Measurements from ENCODE around the gene ANKRD23.

DNA sequence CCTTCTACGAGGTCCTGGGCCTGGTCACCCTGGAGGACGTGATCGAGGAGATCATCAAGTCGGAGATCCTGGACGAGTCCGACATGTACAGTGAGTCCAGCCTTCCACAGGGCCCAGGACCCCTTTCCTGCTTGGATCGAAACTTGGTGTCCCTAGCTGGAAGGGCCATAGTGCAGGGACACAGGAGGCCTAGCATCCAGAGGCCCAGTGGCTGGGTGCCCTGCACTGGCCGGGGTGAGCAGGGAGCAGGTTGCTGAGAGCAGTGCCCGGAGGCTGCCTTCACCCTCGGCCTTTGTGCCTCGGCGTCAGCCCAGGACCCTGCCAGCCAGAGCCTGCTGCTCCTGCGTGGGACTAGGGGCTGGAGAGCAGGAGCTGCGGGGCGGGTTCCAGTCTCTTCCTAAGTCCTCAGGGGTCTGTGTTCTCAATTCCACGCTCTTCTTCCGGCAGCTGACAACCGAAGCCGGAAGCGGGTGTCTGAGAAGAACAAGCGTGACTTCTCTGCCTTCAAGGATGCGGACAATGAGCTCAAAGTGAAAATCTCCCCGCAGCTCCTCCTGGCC, 46.7 kb downstream of the ANKRD23 start:
- TF ChIP-seq SCMH1 (CRISPR knock-in tag; IDR thresholded peaks at IDR 0.05; ENCODE audit: borderline replicate concordance), result no peak
- TF ChIP-seq CREB1 (IDR thresholded peaks at IDR 0.05), result no peak
- TF ChIP-seq CREB1 (CRISPR knock-in tag; IDR thresholded peaks at IDR 0.05), result no peak
- no peak for TF ChIP-seq SSRP1 (CRISPR knock-in tag; IDR thresholded peaks at IDR 0.05)
- TF ChIP-seq, protein P1, sequence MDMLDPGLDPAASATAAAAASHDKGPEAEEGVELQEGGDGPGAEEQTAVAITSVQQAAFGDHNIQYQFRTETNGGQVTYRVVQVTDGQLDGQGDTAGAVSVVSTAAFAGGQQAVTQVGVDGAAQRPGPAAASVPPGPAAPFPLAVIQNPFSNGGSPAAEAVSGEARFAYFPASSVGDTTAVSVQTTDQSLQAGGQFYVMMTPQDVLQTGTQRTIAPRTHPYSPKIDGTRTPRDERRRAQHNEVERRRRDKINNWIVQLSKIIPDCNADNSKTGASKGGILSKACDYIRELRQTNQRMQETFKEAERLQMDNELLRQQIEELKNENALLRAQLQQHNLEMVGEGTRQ (IDR thresholded peaks at IDR 0.05; ENCODE audit: low read depth, low read length), result no peak
- TF ChIP-seq, protein P1 (CRISPR knock-in tag; IDR thresholded peaks at IDR 0.05; ENCODE audit: borderline replicate concordance), result no peak
- TF ChIP-seq RBAK (CRISPR knock-in tag; IDR thresholded peaks at IDR 0.05), result no peak
- TF ChIP-seq PAX8 (CRISPR knock-in tag; IDR thresholded peaks at IDR 0.05; ENCODE audit: borderline replicate concordance), result no peak
- TF ChIP-seq RFX5 (IDR thresholded peaks at IDR 0.05; ENCODE audit: low read depth, low read length), result no peak
- no peak for TF ChIP-seq RCOR2 (CRISPR knock-in tag; IDR thresholded peaks at IDR 0.05)
- TF ChIP-seq, protein P2, sequence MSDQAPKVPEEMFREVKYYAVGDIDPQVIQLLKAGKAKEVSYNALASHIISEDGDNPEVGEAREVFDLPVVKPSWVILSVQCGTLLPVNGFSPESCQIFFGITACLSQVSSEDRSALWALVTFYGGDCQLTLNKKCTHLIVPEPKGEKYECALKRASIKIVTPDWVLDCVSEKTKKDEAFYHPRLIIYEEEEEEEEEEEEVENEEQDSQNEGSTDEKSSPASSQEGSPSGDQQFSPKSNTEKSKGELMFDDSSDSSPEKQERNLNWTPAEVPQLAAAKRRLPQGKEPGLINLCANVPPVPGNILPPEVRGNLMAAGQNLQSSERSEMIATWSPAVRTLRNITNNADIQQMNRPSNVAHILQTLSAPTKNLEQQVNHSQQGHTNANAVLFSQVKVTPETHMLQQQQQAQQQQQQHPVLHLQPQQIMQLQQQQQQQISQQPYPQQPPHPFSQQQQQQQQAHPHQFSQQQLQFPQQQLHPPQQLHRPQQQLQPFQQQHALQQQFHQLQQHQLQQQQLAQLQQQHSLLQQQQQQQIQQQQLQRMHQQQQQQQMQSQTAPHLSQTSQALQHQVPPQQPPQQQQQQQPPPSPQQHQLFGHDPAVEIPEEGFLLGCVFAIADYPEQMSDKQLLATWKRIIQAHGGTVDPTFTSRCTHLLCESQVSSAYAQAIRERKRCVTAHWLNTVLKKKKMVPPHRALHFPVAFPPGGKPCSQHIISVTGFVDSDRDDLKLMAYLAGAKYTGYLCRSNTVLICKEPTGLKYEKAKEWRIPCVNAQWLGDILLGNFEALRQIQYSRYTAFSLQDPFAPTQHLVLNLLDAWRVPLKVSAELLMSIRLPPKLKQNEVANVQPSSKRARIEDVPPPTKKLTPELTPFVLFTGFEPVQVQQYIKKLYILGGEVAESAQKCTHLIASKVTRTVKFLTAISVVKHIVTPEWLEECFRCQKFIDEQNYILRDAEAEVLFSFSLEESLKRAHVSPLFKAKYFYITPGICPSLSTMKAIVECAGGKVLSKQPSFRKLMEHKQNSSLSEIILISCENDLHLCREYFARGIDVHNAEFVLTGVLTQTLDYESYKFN (CRISPR knock-in tag; conservative IDR thresholded peaks at IDR 0.05), result no peak

All from HepG2 (cell line).